HEK293 (cell line): Measurements from ENCODE around the gene SORCS3.

Source experiments
- CTCF ChIA-PET: fragments of 350-600 bp; formaldehyde crosslinking; extraction: SDS; loops from one replicate; lab custom pipeline; 2021; ENCODE audit warnings: antibody characterized with exemption; lab: Yijun Ruan, JAX
- POLR2A ChIA-PET: fragments of 300-600 bp; formaldehyde crosslinking; extraction: SDS; loops from one replicate; lab custom pipeline; 2020; ENCODE audit warnings: antibody characterized with exemption, inconsistent platforms; lab: Yijun Ruan, JAX
- H3K27ac ChIP-seq: fragments of 200-500 bp; sonication (Bioruptor generic); 2 replicates; pipeline ENCODE4 v1.5.1; 2014; ENCODE audit warnings: low read depth, low read length, control low read depth, inconsistent platforms; ENCODE audit errors: extremely low read depth
- H3K36me3 ChIP-seq, 2 experiments: fragments of 200-500 bp in 1 of 2; sonication (Bioruptor generic) in 1 of 2; 1 replicate in 1 of 2; 2 replicates in 1 of 2; pipeline ENCODE4 v1.5.1; 2014 to 2017; ENCODE audit warnings: inconsistent platforms in 2 of 2, low read length in 2 of 2; ENCODE audit not compliant: control insufficient read depth in 2 of 2, insufficient read depth in 1 of 2
- H3K4me1 ChIP-seq: fragments of 200-500 bp; sonication (Bioruptor generic); 2 replicates; pipeline ENCODE4 v1.5.1; 2014; ENCODE audit warnings: mild to moderate bottlenecking, low read length, inconsistent platforms; ENCODE audit not compliant: control insufficient read depth, insufficient read depth
- H3K4me3 ChIP-seq: 2 replicates; pipeline ENCODE4 v1.5.1; 2011; ENCODE audit warnings: low read depth, mild to moderate bottlenecking, control low read depth, low read length, moderate library complexity
- H3K9me3 ChIP-seq: fragments of 200-500 bp; sonication (Bioruptor generic); 2 replicates; pipeline ENCODE4 v1.5.1; 2014; ENCODE audit warnings: low read depth, low read length, inconsistent platforms; ENCODE audit not compliant: control insufficient read depth, insufficient read depth
- EGR2 ChIP-seq: fragments of 450-650 bp; formaldehyde crosslinking; IDR thresholded peaks from 2 replicates; pipeline ENCODE4 v1.5.1; 2016; ENCODE audit warnings: low read depth, missing biosample characterization, missing genetic modification characterization
- SALL2 ChIP-seq: fragments of 450-650 bp; formaldehyde crosslinking; IDR thresholded peaks from 2 replicates; pipeline ENCODE4 v1.5.0; 2017; ENCODE audit warnings: missing biosample characterization, mild to moderate bottlenecking, missing genetic modification characterization, borderline replicate concordance
- SETDB1 ChIP-seq: IDR thresholded peaks from one replicate; pipeline ENCODE4 v1.6.1; 2017; ENCODE audit warnings: mild to moderate bottlenecking, low read length, moderate library complexity, mixed read lengths; ENCODE audit not compliant: insufficient read length
- SP2 ChIP-seq: fragments of 450-650 bp; formaldehyde crosslinking; IDR thresholded peaks from 2 replicates; pipeline ENCODE4 v1.5.1; 2016; ENCODE audit warnings: missing biosample characterization, missing genetic modification characterization
- TRIM28 ChIP-seq: IDR thresholded peaks from 2 replicates; pipeline ENCODE4 v1.6.1; 2011; ENCODE audit warnings: low read length, control low read depth, borderline replicate concordance
- ZNF202 ChIP-seq: fragments of 450-650 bp; formaldehyde crosslinking; IDR thresholded peaks from 2 replicates; pipeline ENCODE4 v1.5.1; 2016; ENCODE audit warnings: missing biosample characterization, missing genetic modification characterization, borderline replicate concordance
- ZNF214 ChIP-seq: fragments of 450-650 bp; formaldehyde crosslinking; IDR thresholded peaks from 2 replicates; pipeline ENCODE4 v1.5.1; 2017; ENCODE audit warnings: missing biosample characterization, mild to moderate bottlenecking, missing genetic modification characterization, borderline replicate concordance
- ZNF24 ChIP-seq: fragments of 450-650 bp; formaldehyde crosslinking; IDR thresholded peaks from 2 replicates; pipeline ENCODE4 v1.5.1; 2016; ENCODE audit warnings: missing biosample characterization, missing genetic modification characterization
- ZNF366 ChIP-seq: fragments of 450-650 bp; formaldehyde crosslinking; conservative IDR thresholded peaks from 2 replicates; pipeline ENCODE4 v1.5.1; 2016; ENCODE audit warnings: missing biosample characterization, missing genetic modification characterization
- ZNF416 ChIP-seq: fragments of 450-650 bp; formaldehyde crosslinking; IDR thresholded peaks from 2 replicates; pipeline ENCODE4 v1.5.1; 2016; ENCODE audit warnings: missing biosample characterization, missing genetic modification characterization
- ZNF561 ChIP-seq: fragments of 450-650 bp; IDR thresholded peaks from 2 replicates; pipeline ENCODE4 v1.5.1; 2018; ENCODE audit warnings: missing biosample characterization, missing genetic modification characterization, borderline replicate concordance
- ZNF837 ChIP-seq: fragments of 450-650 bp; formaldehyde crosslinking; IDR thresholded peaks from 2 replicates; pipeline ENCODE4 v1.5.1; 2016; ENCODE audit warnings: missing biosample characterization, missing genetic modification characterization
- ZXDB ChIP-seq: fragments of 450-650 bp; formaldehyde crosslinking; IDR thresholded peaks from 2 replicates; pipeline ENCODE4 v1.5.1; 2016; ENCODE audit warnings: missing biosample characterization, missing genetic modification characterization
- TF ChIP-seq, protein P1 (sequence below): fragments of 450-650 bp; IDR thresholded peaks from 2 replicates; pipeline ENCODE4 v1.5.1; 2018; ENCODE audit warnings: missing biosample characterization, missing genetic modification characterization
- TF ChIP-seq, protein P2 (sequence below): fragments of 450-650 bp; formaldehyde crosslinking; IDR thresholded peaks from 2 replicates; pipeline ENCODE4 v1.5.1; 2017; ENCODE audit warnings: missing biosample characterization, missing genetic modification characterization
- TF ChIP-seq, protein P3 (sequence below): fragments of 450-650 bp; formaldehyde crosslinking; IDR thresholded peaks from 2 replicates; pipeline ENCODE4 v1.5.1; 2016; ENCODE audit warnings: missing biosample characterization, missing genetic modification characterization
- TF ChIP-seq, protein P4 (sequence below): fragments of 450-650 bp; formaldehyde crosslinking; IDR thresholded peaks from 2 replicates; pipeline ENCODE4 v1.5.1; 2016; ENCODE audit warnings: missing biosample characterization, missing genetic modification characterization
- TF ChIP-seq, protein P5 (sequence below): fragments of 450-650 bp; formaldehyde crosslinking; IDR thresholded peaks from 2 replicates; pipeline ENCODE4 v1.5.1; 2016; ENCODE audit warnings: missing biosample characterization, missing genetic modification characterization
- TF ChIP-seq, protein P6 (sequence below): IDR thresholded peaks from 2 replicates; pipeline ENCODE4 v1.6.1; 2011; ENCODE audit warnings: mild to moderate bottlenecking, low read depth, low read length, borderline replicate concordance

Gene SORCS3

DNA sequence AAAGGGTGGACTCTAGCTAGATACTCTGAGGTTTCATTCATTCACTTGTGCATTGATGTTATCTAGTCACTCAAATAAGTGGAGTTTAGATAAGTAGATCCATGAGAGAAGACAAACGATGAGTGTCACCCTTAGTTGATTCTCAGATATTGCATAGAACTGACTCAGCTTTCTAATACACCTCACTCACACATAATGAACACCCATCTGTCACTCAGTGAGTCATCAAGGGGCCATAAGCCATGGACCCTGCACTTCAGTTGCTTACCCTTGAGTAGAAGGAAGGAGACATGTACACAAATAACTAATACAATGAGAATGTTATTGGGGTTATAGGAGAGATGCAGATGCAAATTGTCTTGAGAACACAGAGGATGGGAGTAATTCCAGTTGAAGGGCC, 163.8 kb downstream of the SORCS3 start:
- Histone ChIP-seq H3K9me3 (no peaks in the 10 kb centered on the region), H3K36me3 (no peaks in the 10 kb centered on the region), H3K27ac (no peak overlapping the region), H3K4me3 (no peak overlapping the region), H3K4me1 (no peaks in the 10 kb centered on the region)
- TF ChIP-seq ZXDB (tag by site-specific recombination) (no peak), ZNF416 (tag by site-specific recombination) (no peak), EGR2 (tag by site-specific recombination) (no peak), ZNF837 (tag by site-specific recombination) (no peak), ZNF561 (no peak), ZNF24 (tag by site-specific recombination) (no peak), SETDB1 (no peak), TRIM28 (no peak), ZNF202 (tag by site-specific recombination) (no peak)
- TF ChIP-seq, protein P1, sequence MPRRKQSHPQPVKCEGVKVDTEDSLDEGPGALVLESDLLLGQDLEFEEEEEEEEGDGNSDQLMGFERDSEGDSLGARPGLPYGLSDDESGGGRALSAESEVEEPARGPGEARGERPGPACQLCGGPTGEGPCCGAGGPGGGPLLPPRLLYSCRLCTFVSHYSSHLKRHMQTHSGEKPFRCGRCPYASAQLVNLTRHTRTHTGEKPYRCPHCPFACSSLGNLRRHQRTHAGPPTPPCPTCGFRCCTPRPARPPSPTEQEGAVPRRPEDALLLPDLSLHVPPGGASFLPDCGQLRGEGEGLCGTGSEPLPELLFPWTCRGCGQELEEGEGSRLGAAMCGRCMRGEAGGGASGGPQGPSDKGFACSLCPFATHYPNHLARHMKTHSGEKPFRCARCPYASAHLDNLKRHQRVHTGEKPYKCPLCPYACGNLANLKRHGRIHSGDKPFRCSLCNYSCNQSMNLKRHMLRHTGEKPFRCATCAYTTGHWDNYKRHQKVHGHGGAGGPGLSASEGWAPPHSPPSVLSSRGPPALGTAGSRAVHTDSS (tag by site-specific recombination), result no peak
- TF ChIP-seq, protein P2, sequence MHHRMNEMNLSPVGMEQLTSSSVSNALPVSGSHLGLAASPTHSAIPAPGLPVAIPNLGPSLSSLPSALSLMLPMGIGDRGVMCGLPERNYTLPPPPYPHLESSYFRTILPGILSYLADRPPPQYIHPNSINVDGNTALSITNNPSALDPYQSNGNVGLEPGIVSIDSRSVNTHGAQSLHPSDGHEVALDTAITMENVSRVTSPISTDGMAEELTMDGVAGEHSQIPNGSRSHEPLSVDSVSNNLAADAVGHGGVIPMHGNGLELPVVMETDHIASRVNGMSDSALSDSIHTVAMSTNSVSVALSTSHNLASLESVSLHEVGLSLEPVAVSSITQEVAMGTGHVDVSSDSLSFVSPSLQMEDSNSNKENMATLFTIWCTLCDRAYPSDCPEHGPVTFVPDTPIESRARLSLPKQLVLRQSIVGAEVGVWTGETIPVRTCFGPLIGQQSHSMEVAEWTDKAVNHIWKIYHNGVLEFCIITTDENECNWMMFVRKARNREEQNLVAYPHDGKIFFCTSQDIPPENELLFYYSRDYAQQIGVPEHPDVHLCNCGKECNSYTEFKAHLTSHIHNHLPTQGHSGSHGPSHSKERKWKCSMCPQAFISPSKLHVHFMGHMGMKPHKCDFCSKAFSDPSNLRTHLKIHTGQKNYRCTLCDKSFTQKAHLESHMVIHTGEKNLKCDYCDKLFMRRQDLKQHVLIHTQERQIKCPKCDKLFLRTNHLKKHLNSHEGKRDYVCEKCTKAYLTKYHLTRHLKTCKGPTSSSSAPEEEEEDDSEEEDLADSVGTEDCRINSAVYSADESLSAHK (tag by site-specific recombination), result no peak
- TF ChIP-seq, protein P3, sequence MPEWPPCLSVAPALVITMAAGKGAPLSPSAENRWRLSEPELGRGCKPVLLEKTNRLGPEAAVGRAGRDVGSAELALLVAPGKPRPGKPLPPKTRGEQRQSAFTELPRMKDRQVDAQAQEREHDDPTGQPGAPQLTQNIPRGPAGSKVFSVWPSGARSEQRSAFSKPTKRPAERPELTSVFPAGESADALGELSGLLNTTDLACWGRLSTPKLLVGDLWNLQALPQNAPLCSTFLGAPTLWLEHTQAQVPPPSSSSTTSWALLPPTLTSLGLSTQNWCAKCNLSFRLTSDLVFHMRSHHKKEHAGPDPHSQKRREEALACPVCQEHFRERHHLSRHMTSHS (tag by site-specific recombination), result no peak
- TF ChIP-seq, protein P4, sequence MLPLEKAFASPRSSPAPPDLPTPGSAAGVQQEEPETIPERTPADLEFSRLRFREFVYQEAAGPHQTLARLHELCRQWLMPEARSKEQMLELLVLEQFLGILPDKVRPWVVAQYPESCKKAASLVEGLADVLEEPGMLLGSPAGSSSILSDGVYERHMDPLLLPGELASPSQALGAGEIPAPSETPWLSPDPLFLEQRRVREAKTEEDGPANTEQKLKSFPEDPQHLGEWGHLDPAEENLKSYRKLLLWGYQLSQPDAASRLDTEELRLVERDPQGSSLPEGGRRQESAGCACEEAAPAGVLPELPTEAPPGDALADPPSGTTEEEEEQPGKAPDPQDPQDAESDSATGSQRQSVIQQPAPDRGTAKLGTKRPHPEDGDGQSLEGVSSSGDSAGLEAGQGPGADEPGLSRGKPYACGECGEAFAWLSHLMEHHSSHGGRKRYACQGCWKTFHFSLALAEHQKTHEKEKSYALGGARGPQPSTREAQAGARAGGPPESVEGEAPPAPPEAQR (tag by site-specific recombination), result no peak
- ChIA-PET POLR2A (no interaction called here), CTCF (interaction anchor here (0.7 kb wide), 1 partner anchor 132 kb away, joined by 4 read pairs; no protein-coding TSS in a partner anchor)

DNA sequence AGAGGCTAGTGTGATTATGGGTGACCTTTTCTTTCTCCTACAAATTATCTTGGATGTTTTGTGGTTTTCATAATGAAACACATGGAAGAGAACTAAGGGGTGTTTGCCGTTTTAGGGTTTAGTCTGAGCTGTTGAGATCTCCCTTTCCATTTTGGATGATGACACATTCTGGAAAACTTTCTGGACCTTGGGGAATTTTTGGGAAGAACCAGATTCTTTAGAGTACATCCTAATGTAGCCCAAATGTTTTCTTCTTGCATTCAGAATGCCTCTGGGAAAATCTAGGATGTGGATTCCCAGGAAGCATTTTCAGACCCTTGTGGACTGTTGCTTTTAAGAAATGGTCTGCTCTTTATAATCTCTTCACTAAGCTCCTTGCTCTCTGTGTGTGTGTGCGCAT, 165.7 kb downstream of the SORCS3 start:
- no peaks in the 10 kb centered on the region for H3K36me3 ChIP-seq
- no peak for TF ChIP-seq SP2 (tag by site-specific recombination)
- TF ChIP-seq ZNF366 (tag by site-specific recombination), result no peak
- TF ChIP-seq ZNF214 (tag by site-specific recombination), result no peak
- no peak for TF ChIP-seq SALL2 (tag by site-specific recombination)
- TF ChIP-seq, protein P5, sequence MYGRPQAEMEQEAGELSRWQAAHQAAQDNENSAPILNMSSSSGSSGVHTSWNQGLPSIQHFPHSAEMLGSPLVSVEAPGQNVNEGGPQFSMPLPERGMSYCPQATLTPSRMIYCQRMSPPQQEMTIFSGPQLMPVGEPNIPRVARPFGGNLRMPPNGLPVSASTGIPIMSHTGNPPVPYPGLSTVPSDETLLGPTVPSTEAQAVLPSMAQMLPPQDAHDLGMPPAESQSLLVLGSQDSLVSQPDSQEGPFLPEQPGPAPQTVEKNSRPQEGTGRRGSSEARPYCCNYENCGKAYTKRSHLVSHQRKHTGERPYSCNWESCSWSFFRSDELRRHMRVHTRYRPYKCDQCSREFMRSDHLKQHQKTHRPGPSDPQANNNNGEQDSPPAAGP, result no peak
- TF ChIP-seq, protein P6, sequence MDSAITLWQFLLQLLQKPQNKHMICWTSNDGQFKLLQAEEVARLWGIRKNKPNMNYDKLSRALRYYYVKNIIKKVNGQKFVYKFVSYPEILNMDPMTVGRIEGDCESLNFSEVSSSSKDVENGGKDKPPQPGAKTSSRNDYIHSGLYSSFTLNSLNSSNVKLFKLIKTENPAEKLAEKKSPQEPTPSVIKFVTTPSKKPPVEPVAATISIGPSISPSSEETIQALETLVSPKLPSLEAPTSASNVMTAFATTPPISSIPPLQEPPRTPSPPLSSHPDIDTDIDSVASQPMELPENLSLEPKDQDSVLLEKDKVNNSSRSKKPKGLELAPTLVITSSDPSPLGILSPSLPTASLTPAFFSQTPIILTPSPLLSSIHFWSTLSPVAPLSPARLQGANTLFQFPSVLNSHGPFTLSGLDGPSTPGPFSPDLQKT, result no peak
- TF ChIP-seq, all 188 proteins: peak for 0
- Histone ChIP-seq H3K4me3 (no peak overlapping the region), H3K9me3 (no peaks in the 10 kb centered on the region), H3K4me1 (no peaks in the 10 kb centered on the region), H3K27ac (no peak overlapping the region)
- CTCF ChIA-PET, result interaction anchor here (0.8 kb wide), 1 partner anchor 9 kb away, joined by 3 read pairs; no protein-coding TSS in a partner anchor
- POLR2A ChIA-PET, result no interaction called here
